Prostate gland (tissue), 2 donors: Measurements from ENCODE around the gene NAALADL1.
A peak's percentile ranks its signal among the peaks of the same experiment; 100 is the strongest.

Experiments used
- POLR2A ChIP-seq: fragments of 450-650 bp; IDR thresholded peaks from one replicate; pipeline ENCODE4 v1.6.1; 2016; ENCODE audit warnings: antibody characterized with exemption, mild to moderate bottlenecking
- POLR2AphosphoS5 ChIP-seq: sonication (generic); formaldehyde crosslinking; IDR thresholded peaks from one replicate; pipeline ENCODE4 v1.6.1; 2017; ENCODE audit warnings: antibody characterized with exemption
- TF ChIP-seq, protein P1 (sequence below), 4 experiments: fragments of 200-600 bp in 2 of 4; fragments of 450-650 bp in 2 of 4; sonication (generic) in 2 of 4; IDR thresholded peaks; 1 replicate in 3 of 4; 2 replicates in 1 of 4; pipeline ENCODE4 v1.5.1; 2016 to 2019; ENCODE audit warnings: antibody characterized with exemption in 4 of 4, mild to moderate bottlenecking in 2 of 4, moderate library complexity in 2 of 4

DNA sequence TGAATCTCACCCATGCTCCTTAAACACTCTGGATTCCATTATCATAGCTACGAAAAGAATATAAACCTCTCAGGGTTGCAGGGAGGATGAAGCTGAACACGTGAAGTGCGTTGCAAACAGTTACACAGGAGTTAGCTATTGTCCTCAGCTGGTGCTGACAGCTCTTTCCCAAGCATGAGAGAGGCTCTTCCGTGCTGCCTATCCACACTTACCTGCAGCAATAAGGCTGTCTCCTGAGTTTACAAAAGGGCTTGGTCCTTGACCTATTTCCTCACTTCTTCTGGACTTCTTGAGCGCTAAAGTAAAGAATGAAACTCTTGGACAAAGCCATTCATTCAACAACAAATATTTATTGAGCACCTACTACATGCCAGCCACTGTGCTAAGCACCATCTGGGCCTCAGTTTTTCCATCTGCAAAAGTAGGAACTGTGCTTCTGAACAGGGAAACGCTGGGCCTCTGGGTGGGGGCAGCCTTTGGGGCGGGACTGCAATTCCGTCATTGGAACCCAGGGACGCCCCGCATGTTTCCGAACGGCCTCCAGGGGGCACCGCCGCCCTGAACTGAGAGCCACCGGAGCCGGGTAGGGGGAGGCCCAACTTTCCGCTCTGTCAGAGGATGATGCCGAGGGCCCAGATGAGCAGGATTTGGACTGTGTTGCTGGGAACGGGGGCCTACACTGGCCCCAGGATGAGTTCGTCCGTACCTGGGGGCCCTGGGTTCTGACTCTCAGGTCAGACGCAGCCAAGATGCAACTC is 45.0 kb downstream of the NAALADL1 start:
- TF ChIP-seq, protein P1, sequence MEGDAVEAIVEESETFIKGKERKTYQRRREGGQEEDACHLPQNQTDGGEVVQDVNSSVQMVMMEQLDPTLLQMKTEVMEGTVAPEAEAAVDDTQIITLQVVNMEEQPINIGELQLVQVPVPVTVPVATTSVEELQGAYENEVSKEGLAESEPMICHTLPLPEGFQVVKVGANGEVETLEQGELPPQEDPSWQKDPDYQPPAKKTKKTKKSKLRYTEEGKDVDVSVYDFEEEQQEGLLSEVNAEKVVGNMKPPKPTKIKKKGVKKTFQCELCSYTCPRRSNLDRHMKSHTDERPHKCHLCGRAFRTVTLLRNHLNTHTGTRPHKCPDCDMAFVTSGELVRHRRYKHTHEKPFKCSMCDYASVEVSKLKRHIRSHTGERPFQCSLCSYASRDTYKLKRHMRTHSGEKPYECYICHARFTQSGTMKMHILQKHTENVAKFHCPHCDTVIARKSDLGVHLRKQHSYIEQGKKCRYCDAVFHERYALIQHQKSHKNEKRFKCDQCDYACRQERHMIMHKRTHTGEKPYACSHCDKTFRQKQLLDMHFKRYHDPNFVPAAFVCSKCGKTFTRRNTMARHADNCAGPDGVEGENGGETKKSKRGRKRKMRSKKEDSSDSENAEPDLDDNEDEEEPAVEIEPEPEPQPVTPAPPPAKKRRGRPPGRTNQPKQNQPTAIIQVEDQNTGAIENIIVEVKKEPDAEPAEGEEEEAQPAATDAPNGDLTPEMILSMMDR (IDR thresholded peaks at IDR 0.05) = peak; percentile 33 to 90 (median 82)
- TF ChIP-seq POLR2AphosphoS5 = peak; percentile 52
- no peak for TF ChIP-seq POLR2A
